Omental fat pad (tissue), 4 donors: ENCODE measurements around the gene IL9. TPM values are rescaled to one million over a fixed set of nuclear protein-coding genes. Genes with fewer than 3 reads are reported as not detected.

Source experiments
- ATAC-seq: fragments of 150-250 bp; one replicate; pipeline ENCODE4 v1.9.1; 2016; ENCODE audit warnings: mild to moderate bottlenecking, moderate library complexity; ENCODE audit not compliant: low FRiP score
- DNase-seq: peaks from one replicate; pipeline ENCODE4 v3.0.0-alpha.2; 2019; ENCODE audit warnings: low spot score
- CTCF ChIP-seq, 3 donors: fragments of 450-650 bp; IDR thresholded peaks; one replicate each; pipeline ENCODE4 v1.5.1; 2016 to 2017; ENCODE audit warnings: antibody characterized with exemption in 3 of 3, mild to moderate bottlenecking in 3 of 3, moderate library complexity in 2 of 3
- total RNA-seq, 4 donors: library from RNA; depleted of rRNA; stranded (reverse); fragments of >200 nt; gene quantifications; one replicate each; pipeline ENCODE4 v1.1.0, GENCODE V29; 2016

IL9 gene
- total RNA-seq, 4 donors from 2014 or later, result not detected

GRCh38 chr5:135873831-135874230 lies 21.8 kb downstream of the IL9 start:
- DNase-seq, result no peak
- TF ChIP-seq CTCF (IDR thresholded peaks at IDR 0.05), result no peak
- no peak for ATAC-seq

GRCh38 chr5:135871268-135871915 lies 24.2 kb downstream of the IL9 start:
- ATAC-seq (no peak), DNase-seq (no peak)
- TF ChIP-seq CTCF (IDR thresholded peaks at IDR 0.05), result no peak

DNA sequence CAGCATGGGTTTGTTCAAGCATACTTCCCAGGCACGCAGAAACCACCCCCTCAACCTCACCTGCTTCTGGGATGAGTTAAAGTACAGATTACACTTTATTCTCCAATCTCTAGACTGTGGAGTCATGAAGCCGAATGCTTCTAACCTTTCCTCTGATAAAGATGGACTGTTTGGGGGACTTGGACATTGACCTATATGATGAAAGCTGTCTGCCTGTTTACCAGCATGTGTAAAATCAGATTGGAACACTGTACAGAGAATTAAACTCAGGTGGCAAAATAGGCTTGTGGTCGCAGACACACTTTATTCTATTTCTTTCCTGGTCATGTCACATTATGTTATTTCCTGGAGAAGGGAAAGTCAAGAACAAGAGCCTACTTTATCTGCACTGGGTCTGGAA lies 25.7 kb downstream of the IL9 start:
- ATAC-seq (no peak), DNase-seq (no peak)
- TF ChIP-seq CTCF (IDR thresholded peaks at IDR 0.05), result no peak

DNA sequence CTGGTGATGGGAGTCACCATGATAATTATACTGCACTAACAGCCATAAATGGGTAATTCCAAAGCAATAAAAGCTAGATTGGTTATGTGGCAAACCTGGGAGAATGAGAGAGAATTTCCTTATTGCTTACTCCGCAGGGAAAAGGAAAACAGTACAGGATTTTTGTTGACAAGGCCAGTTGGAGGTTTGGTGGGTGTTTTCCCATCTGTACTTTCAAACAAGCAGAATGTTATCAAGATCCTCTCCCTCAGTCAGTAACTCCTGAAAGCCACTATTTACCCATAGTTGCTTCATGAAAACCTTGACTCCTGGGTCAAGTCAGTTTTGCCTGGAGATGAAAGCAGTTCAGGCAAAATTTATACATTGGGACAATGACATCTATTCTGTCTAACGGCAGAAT lies 26.4 kb downstream of the IL9 start:
- ATAC-seq (no peak), DNase-seq (no peak)
- TF ChIP-seq CTCF (IDR thresholded peaks at IDR 0.05), result no peak

DNA sequence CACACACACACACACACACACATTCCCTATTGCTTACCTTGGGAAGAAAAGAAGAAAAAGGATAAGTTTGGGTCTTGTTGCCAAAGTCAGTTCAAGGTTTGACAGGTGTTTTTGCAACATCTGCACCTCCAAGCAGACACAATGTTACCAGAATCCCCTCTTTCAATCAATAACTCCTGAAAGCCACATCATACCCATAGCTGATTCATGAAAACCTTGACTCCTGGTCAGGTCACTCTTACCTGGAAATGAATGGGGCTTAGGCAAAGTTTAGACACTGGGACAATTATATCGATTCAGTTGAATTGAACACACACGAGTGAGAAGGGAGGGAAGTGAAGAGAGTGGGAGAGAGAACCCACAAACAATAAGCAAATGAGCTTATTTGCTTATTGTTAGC lies 27.0 kb downstream of the IL9 start:
- no peak for TF ChIP-seq CTCF (IDR thresholded peaks at IDR 0.05)
- ATAC-seq, result no peak
- no peak for DNase-seq

- no peak for TF ChIP-seq CTCF (IDR thresholded peaks at IDR 0.05)
- ATAC-seq (no peak), DNase-seq (no peak)
Observed at GRCh38 chr5:135867599-135867998, 28.0 kb downstream of the IL9 start.

- no peak for DNase-seq
- no peak for ATAC-seq
- no peak for TF ChIP-seq CTCF (IDR thresholded peaks at IDR 0.05)
Observed at GRCh38 chr5:135866016-135866415, 29.6 kb downstream of the IL9 start.
